ENCODE results near the gene SET.

Gene SET

GRCh38 chr9:128714586-128715435 lies 25.8 kb downstream of the SET start:
- FAIRE-seq (no peak), DNase-seq (ENCODE audit: insufficient read length, low spot score) (no peak)
- TF ChIP-seq, protein P1, sequence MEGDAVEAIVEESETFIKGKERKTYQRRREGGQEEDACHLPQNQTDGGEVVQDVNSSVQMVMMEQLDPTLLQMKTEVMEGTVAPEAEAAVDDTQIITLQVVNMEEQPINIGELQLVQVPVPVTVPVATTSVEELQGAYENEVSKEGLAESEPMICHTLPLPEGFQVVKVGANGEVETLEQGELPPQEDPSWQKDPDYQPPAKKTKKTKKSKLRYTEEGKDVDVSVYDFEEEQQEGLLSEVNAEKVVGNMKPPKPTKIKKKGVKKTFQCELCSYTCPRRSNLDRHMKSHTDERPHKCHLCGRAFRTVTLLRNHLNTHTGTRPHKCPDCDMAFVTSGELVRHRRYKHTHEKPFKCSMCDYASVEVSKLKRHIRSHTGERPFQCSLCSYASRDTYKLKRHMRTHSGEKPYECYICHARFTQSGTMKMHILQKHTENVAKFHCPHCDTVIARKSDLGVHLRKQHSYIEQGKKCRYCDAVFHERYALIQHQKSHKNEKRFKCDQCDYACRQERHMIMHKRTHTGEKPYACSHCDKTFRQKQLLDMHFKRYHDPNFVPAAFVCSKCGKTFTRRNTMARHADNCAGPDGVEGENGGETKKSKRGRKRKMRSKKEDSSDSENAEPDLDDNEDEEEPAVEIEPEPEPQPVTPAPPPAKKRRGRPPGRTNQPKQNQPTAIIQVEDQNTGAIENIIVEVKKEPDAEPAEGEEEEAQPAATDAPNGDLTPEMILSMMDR (IDR thresholded peaks at IDR 0.05; ENCODE audit: insufficient read depth, missing control alignments), result no peak

GRCh38 chr9:128715436-128715750 lies 26.4 kb downstream of the SET start:
- DNase-seq (ENCODE audit: insufficient read length, low spot score) (no peak), FAIRE-seq (no peak)
- TF ChIP-seq, protein P1 (IDR thresholded peaks at IDR 0.05; ENCODE audit: insufficient read depth, missing control alignments), result no peak

- TF ChIP-seq, protein P1 (IDR thresholded peaks at IDR 0.05; ENCODE audit: insufficient read depth, missing control alignments), result no peak
- FAIRE-seq, result no peak
Measured at GRCh38 chr9:128716581-128717254, 27.7 kb downstream of the SET start.

DNA sequence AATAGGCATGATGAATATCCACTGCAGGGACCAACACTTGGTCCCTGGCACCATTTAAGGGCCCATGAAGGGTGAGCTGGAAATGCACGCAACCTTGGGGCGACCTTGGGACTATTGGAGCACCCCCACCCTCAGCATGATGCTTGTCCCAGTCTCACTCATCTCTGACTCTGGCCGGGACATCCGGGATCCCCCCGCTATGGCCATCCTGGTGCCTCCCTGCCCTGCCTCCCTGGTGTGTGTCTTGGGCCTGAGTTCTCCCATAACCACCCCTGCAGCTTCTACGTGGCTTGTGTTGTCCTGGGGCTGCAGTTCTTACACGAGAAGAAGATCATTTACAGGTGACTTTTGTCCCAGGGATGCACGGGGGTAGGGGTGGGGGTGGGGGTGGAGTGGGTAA lies 29.0 kb downstream of the SET start:
- DNase-seq (ENCODE audit: insufficient read length, low spot score) (no peak), FAIRE-seq (no peak)
- TF ChIP-seq, protein P1 (IDR thresholded peaks at IDR 0.05; ENCODE audit: insufficient read depth, missing control alignments), result no peak

More at GRCh38 chr9:128716581-128717254, 27.7 kb downstream of the SET start:
- DNase-seq (ENCODE audit: insufficient read length, low spot score), result no peak

DNA sequence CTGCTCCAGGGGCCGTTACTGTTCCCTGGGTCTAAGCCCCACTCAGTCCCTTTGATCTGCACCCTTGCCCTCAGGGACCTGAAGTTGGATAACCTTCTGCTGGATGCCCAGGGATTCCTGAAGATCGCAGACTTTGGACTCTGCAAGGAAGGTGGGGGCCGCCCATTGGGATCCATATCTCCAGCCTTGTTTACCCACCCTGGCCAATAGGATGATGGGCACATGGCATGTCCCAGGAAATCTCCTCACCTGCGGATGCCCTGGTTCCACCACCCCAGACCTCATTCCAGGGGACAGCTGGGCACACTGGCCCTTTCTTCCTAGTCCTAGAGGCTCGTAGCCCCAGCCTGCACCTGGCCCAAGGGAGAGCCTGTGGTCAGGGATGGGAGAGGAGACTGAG lies 29.5 kb downstream of the SET start:
- no peak for FAIRE-seq

GRCh38 chr9:128719919-128720605 lies 31.0 kb downstream of the SET start:
- no peak for FAIRE-seq
- TF ChIP-seq, protein P1 (IDR thresholded peaks at IDR 0.05; ENCODE audit: insufficient read depth, missing control alignments), result no peak
- no peak for DNase-seq (ENCODE audit: insufficient read length, low spot score)

More for the DNA sequence above, 29.5 kb downstream of the SET start:
- TF ChIP-seq, protein P1 (IDR thresholded peaks at IDR 0.05; ENCODE audit: insufficient read depth, missing control alignments), result no peak
- no peak for DNase-seq (ENCODE audit: insufficient read length, low spot score)

Data from D721Med (cell line).